OCI-LY1 (cell line): ENCODE results near the gene DNAH8.

Source experiments
- H2AFZ ChIP-seq: fragments of 200-600 bp; sonication (generic), shearing (Covaris generic); 2 replicates; pipeline ENCODE4 v1.6.0; 2014; ENCODE audit warnings: antibody characterized with exemption, mild to moderate bottlenecking, low read length
- H3F3A ChIP-seq: fragments of 200-600 bp; sonication (generic), shearing (Covaris generic); 2 replicates; pipeline ENCODE4 v1.6.0; 2014; ENCODE audit warnings: mild to moderate bottlenecking, antibody characterized with exemption, low read length, moderate library complexity; ENCODE audit not compliant: insufficient read depth
- H3K27ac ChIP-seq: fragments of 200-600 bp; sonication (generic); 2 replicates; pipeline ENCODE4 v1.5.1; 2014; ENCODE audit warnings: low read length, mixed run types, mild to moderate bottlenecking, low read depth; ENCODE audit not compliant: poor library complexity, severe bottlenecking
- H3K27me3 ChIP-seq: fragments of 200-600 bp; sonication (generic); 2 replicates; pipeline ENCODE4 v1.6.0; 2014; ENCODE audit warnings: antibody characterized with exemption, mild to moderate bottlenecking, low read length, moderate library complexity; ENCODE audit not compliant: insufficient read depth
- H3K36me3 ChIP-seq: fragments of 200-600 bp; sonication (generic); 2 replicates; pipeline ENCODE4 v1.6.1; 2014; ENCODE audit warnings: mild to moderate bottlenecking, antibody characterized with exemption, low read length, moderate library complexity, mixed read lengths; ENCODE audit not compliant: insufficient read depth
- H3K4me1 ChIP-seq: fragments of 200-600 bp; sonication (generic); 2 replicates; pipeline ENCODE4 v1.5.1; 2014; ENCODE audit warnings: mild to moderate bottlenecking, low read length, moderate library complexity; ENCODE audit not compliant: insufficient read depth, severe bottlenecking
- H3K4me2 ChIP-seq: fragments of 200-600 bp; sonication (generic), shearing (Covaris generic); 2 replicates; pipeline ENCODE4 v1.6.1; 2014; ENCODE audit warnings: low read length
- H3K4me3 ChIP-seq: fragments of 200-600 bp; sonication (generic); 2 replicates; pipeline ENCODE4 v1.5.1; 2014; ENCODE audit warnings: low read length, low read depth, mild to moderate bottlenecking, mixed read lengths; ENCODE audit not compliant: poor library complexity, severe bottlenecking
- H3K79me2 ChIP-seq: fragments of 200-600 bp; shearing (Covaris generic); 2 replicates; pipeline ENCODE4 v1.6.1; 2016; ENCODE audit warnings: mixed run types, low read length, mixed read lengths; ENCODE audit not compliant: insufficient read depth
- H3K9ac ChIP-seq: fragments of 200-600 bp; sonication (generic), shearing (Covaris generic); 2 replicates; pipeline ENCODE4 v1.6.1; 2014; ENCODE audit warnings: mild to moderate bottlenecking, low read length, mixed read lengths
- H3K9me2 ChIP-seq: fragments of 200-600 bp; sonication (generic), shearing (Covaris generic); 2 replicates; pipeline ENCODE4 v1.6.1; 2014; ENCODE audit warnings: low read depth, mild to moderate bottlenecking, low read length, mixed read lengths
- H3K9me3 ChIP-seq: fragments of 200-600 bp; shearing (Covaris generic); 2 replicates; pipeline ENCODE4 v1.6.1; 2014; ENCODE audit warnings: low read length, mixed read lengths
- H4K20me1 ChIP-seq: fragments of 200-600 bp; sonication (generic), shearing (Covaris generic); 2 replicates; pipeline ENCODE4 v1.6.0; 2016; ENCODE audit warnings: mild to moderate bottlenecking, low read length; ENCODE audit not compliant: insufficient read depth
- CTCF ChIP-seq: fragments of 200-600 bp; sonication (generic), shearing (Covaris generic); IDR thresholded peaks from 2 replicates; pipeline ENCODE4 v1.5.1; 2017; ENCODE audit warnings: mild to moderate bottlenecking, antibody characterized with exemption, low read length, moderate library complexity, mixed read lengths
- EZH2 ChIP-seq: fragments of 200-600 bp; sonication (generic), shearing (Covaris generic); IDR thresholded peaks from 2 replicates; pipeline ENCODE4 v1.8.0; 2017; ENCODE audit warnings: borderline replicate concordance, mixed run types, mild to moderate bottlenecking, antibody characterized with exemption, low read length, moderate library complexity, mixed read lengths

The DNAH8 gene

GRCh38 chr6:39005774-39006173 lies 290.7 kb downstream of the DNAH8 start:
- Histone ChIP-seq H3F3A (no peaks in the 10 kb centered on the region), H3K9me3 (no peaks in the 10 kb centered on the region), H3K4me3 (no peak overlapping the region), H3K27ac (no peak overlapping the region), H2AFZ (no peak overlapping the region), H3K9ac (no peak overlapping the region), H3K4me2 (no peak overlapping the region), H3K27me3 (no peaks in the 10 kb centered on the region), H4K20me1 (no peaks in the 10 kb centered on the region), H3K79me2 (no peaks in the 10 kb centered on the region), H3K9me2 (no peaks in the 10 kb centered on the region), H3K4me1 (no peaks in the 10 kb centered on the region), H3K36me3 (no peaks in the 10 kb centered on the region)
- TF ChIP-seq CTCF = no peak
- no peak for TF ChIP-seq EZH2

- Histone ChIP-seq H3K79me2 (no peaks in the 10 kb centered on the region), H3K4me2 (no peak overlapping the region), H3K9me2 (no peaks in the 10 kb centered on the region), H3F3A (no peaks in the 10 kb centered on the region), H4K20me1 (no peaks in the 10 kb centered on the region), H3K36me3 (no peaks in the 10 kb centered on the region), H3K9ac (no peak overlapping the region), H3K4me1 (no peaks in the 10 kb centered on the region), H3K4me3 (no peak overlapping the region), H3K27me3 (no peaks in the 10 kb centered on the region), H2AFZ (no peak overlapping the region), H3K9me3 (no peaks in the 10 kb centered on the region), H3K27ac (no peak overlapping the region)
- TF ChIP-seq CTCF (no peak), EZH2 (no peak)
These were observed 292.5 kb downstream of the DNAH8 start for GRCh38 chr6:39007575-39007974.

GRCh38 chr6:39008737-39009136 lies 293.6 kb downstream of the DNAH8 start:
- Histone ChIP-seq H2AFZ (no peak overlapping the region), H3K9me3 (no peaks in the 10 kb centered on the region), H3F3A (no peaks in the 10 kb centered on the region)

More at GRCh38 chr6:39008737-39009136, 293.6 kb downstream of the DNAH8 start:
- Histone ChIP-seq H3K36me3 (no peaks in the 10 kb centered on the region), H3K4me2 (no peak overlapping the region), H4K20me1 (no peaks in the 10 kb centered on the region), H3K9ac (no peak overlapping the region), H3K9me2 (no peaks in the 10 kb centered on the region), H3K27me3 (no peaks in the 10 kb centered on the region), H3K79me2 (no peaks in the 10 kb centered on the region), H3K4me1 (no peaks in the 10 kb centered on the region), H3K4me3 (no peak overlapping the region), H3K27ac (no peak overlapping the region)
- TF ChIP-seq CTCF (no peak), EZH2 (no peak)
